Measurements from ENCODE around the gene ITGAV. TPM values are rescaled to one million over a fixed set of nuclear protein-coding genes. Genes with fewer than 3 reads are reported as not detected.

Gene ITGAV
- total and polyA plus RNA-seq, 2 of the 4 experiments (the other 2 are of a cell fraction) = 45.8 to 181 TPM

GRCh38 chr2:186634701-186635100 is 44.8 kb downstream of the ITGAV start:
- CTCF ChIA-PET = interaction anchor here (0.6 kb wide), 2 partner anchors 130 to 1946 kb away, joined by 3 read pairs; no protein-coding TSS in a partner anchor
- Histone ChIP-seq H3K79me1 (ENCODE audit: low read depth in 1 of 2, low read length in 2 of 2) (peaks cover 0 to 9% of the 10 kb centered on the region in 2 experiments; a peak in 2 of 4 replicates), H3K9me1 (ENCODE audit: insufficient read depth, low read length) (peaks cover 6% of the 10 kb centered on the region; the same call in 1 of the 2 replicates), H3K4ac (ENCODE audit: low read depth, low read length) (no peak overlapping the region), H2BK5ac (ENCODE audit: low read depth, low read length, poor library complexity, severe bottlenecking) (no peak overlapping the region), H2AK9ac (replicated peaks; ENCODE audit: low read depth, low read length, poor library complexity) (no peak overlapping the region), H3K9me3 (ENCODE audit: control insufficient read depth, insufficient read depth, low read length) (no peaks in the 10 kb centered on the region), H3K27ac (ENCODE audit: insufficient read depth, low read length) (no peak overlapping the region), H3K4me1 (ENCODE audit: control insufficient read depth, insufficient read depth, low read length) (peaks cover 5% of the 10 kb centered on the region), H2AFZ (replicated peaks; ENCODE audit: low read length, poor library complexity) (no peak overlapping the region), H3K27me3 (ENCODE audit: control insufficient read depth, insufficient read depth, low read length) (no peaks in the 10 kb centered on the region), H3K36me3 (ENCODE audit: control insufficient read depth, insufficient read depth, low read length) (peaks cover 11% of the 10 kb centered on the region), H3K4me3 (ENCODE audit: insufficient read depth, low read depth, low read length) (no peak overlapping the region), H3K14ac (replicated peaks; ENCODE audit: low read depth, low read length) (no peak overlapping the region), H3K4me2 (ENCODE audit: low read depth, low read length) (no peak overlapping the region), H3K18ac (ENCODE audit: low read depth, low read length) (no peak overlapping the region), H2BK120ac (ENCODE audit: low read depth, low read length) (no peak overlapping the region), H2BK15ac (ENCODE audit: low read depth, low read length) (no peak overlapping the region), H4K20me1 (ENCODE audit: insufficient read depth, low read length) (no peaks in the 10 kb centered on the region), H3K23ac (ENCODE audit: low read depth, low read length) (no peak overlapping the region), H2AK5ac (ENCODE audit: low read depth, low read length) (no peak overlapping the region), H2BK20ac (ENCODE audit: low read depth, low read length) (no peak overlapping the region), H3K56ac (ENCODE audit: extremely low read depth, insufficient read depth, low read length) (no peak overlapping the region), H3K9ac (ENCODE audit: low read depth, low read length) (no peak overlapping the region), H4K91ac (ENCODE audit: insufficient read depth, low read depth, low read length) (no peak overlapping the region), H4K5ac (ENCODE audit: low read depth, low read length) (no peak overlapping the region), H4K8ac (ENCODE audit: low read depth in 2 of 2, low read length in 2 of 2) (no peak overlapping the region)
- no peak for TF ChIP-seq RFX5 (IDR thresholded peaks at IDR 0.05; ENCODE audit: low read depth, low read length)
- TF ChIP-seq, protein P1, sequence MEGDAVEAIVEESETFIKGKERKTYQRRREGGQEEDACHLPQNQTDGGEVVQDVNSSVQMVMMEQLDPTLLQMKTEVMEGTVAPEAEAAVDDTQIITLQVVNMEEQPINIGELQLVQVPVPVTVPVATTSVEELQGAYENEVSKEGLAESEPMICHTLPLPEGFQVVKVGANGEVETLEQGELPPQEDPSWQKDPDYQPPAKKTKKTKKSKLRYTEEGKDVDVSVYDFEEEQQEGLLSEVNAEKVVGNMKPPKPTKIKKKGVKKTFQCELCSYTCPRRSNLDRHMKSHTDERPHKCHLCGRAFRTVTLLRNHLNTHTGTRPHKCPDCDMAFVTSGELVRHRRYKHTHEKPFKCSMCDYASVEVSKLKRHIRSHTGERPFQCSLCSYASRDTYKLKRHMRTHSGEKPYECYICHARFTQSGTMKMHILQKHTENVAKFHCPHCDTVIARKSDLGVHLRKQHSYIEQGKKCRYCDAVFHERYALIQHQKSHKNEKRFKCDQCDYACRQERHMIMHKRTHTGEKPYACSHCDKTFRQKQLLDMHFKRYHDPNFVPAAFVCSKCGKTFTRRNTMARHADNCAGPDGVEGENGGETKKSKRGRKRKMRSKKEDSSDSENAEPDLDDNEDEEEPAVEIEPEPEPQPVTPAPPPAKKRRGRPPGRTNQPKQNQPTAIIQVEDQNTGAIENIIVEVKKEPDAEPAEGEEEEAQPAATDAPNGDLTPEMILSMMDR (conservative IDR thresholded peaks at IDR 0.05; ENCODE audit: low read depth, low read length) = no peak
- TF ChIP-seq CEBPB (IDR thresholded peaks at IDR 0.05; ENCODE audit: low read depth, low read length) = no peak
- TF ChIP-seq, protein P2, sequence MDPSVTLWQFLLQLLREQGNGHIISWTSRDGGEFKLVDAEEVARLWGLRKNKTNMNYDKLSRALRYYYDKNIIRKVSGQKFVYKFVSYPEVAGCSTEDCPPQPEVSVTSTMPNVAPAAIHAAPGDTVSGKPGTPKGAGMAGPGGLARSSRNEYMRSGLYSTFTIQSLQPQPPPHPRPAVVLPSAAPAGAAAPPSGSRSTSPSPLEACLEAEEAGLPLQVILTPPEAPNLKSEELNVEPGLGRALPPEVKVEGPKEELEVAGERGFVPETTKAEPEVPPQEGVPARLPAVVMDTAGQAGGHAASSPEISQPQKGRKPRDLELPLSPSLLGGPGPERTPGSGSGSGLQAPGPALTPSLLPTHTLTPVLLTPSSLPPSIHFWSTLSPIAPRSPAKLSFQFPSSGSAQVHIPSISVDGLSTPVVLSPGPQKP (IDR thresholded peaks at IDR 0.05; ENCODE audit: borderline replicate concordance, low read depth, low read length) = no peak
- TF ChIP-seq CHD1 (IDR thresholded peaks at IDR 0.05; ENCODE audit: low read depth, low read length) = no peak
- TF ChIP-seq, protein P3, sequence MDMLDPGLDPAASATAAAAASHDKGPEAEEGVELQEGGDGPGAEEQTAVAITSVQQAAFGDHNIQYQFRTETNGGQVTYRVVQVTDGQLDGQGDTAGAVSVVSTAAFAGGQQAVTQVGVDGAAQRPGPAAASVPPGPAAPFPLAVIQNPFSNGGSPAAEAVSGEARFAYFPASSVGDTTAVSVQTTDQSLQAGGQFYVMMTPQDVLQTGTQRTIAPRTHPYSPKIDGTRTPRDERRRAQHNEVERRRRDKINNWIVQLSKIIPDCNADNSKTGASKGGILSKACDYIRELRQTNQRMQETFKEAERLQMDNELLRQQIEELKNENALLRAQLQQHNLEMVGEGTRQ (IDR thresholded peaks at IDR 0.05; ENCODE audit: low read depth, low read length) = no peak
- TF ChIP-seq MAZ (IDR thresholded peaks at IDR 0.05; ENCODE audit: borderline replicate concordance, low read depth, low read length) = no peak
- no peak for TF ChIP-seq MXI1 (IDR thresholded peaks at IDR 0.05; ENCODE audit: borderline replicate concordance, low read depth, low read length)
- TF ChIP-seq SMC3 (IDR thresholded peaks at IDR 0.05; ENCODE audit: low read depth, low read length) = no peak
- no peak for TF ChIP-seq BHLHE40 (IDR thresholded peaks at IDR 0.05; ENCODE audit: low read depth, low read length)
- TF ChIP-seq POLR2A (IDR thresholded peaks at IDR 0.05; ENCODE audit: low read depth, low read length) = no peak
- no peak for TF ChIP-seq NFE2L2 (IDR thresholded peaks at IDR 0.05; ENCODE audit: low read depth, low read length)
- TF ChIP-seq MAFK (IDR thresholded peaks at IDR 0.05; ENCODE audit: low read depth, low read length) = no peak
- TF ChIP-seq FOS (IDR thresholded peaks at IDR 0.05; ENCODE audit: low read depth, low read length) = no peak
- no peak for TF ChIP-seq RAD21 (IDR thresholded peaks at IDR 0.05; ENCODE audit: low read length)
- TF ChIP-seq RCOR1 (IDR thresholded peaks at IDR 0.05; ENCODE audit: insufficient replicate concordance, low read length) = no peak
- in situ Hi-C loops (cut with MboI; ENCODE audit: low sequenced_read_pairs) (no loop called here), intact Hi-C loops (cut with micrococcal nuclease) (no loop called here), dilution Hi-C loops (cut with HindIII; ENCODE audit: low sequenced_read_pairs, unreplicated experiment) (no loop called here)
- BruUV-seq (replicated peaks) = no TSS peak
- DNase-seq (no peak), ATAC-seq (ENCODE audit: low read depth) (no peak)
- POLR2A ChIA-PET (ENCODE audit: unreplicated experiment) = no interaction called here
